Neural crest cell (in vitro differentiated cells): Measurements from ENCODE around the gene FAM171A1. TPM values are rescaled to one million over a fixed set of nuclear protein-coding genes. Genes with fewer than 3 reads are reported as not detected.

Source experiments
- DNase-seq: peaks from one replicate; pipeline ENCODE4 v3.0.0; 2021; ENCODE audit warnings: low read depth, mixed read lengths, low spot score
- H3K27ac Mint-ChIP-seq: one replicate; pipeline ENCODE4 v1.8.0; 2021; ENCODE audit warnings: mild to moderate bottlenecking, mixed read lengths; ENCODE audit not compliant: unreplicated experiment
- H3K27me3 Mint-ChIP-seq: 2 replicates; pipeline ENCODE4 v1.8.0; 2021; ENCODE audit warnings: low read depth, mild to moderate bottlenecking, mixed read lengths
- H3K36me3 Mint-ChIP-seq: 2 replicates; pipeline ENCODE4 v1.8.0; 2021; ENCODE audit warnings: low read depth, mild to moderate bottlenecking, mixed read lengths
- H3K4me1 Mint-ChIP-seq: 2 replicates; pipeline ENCODE4 v1.8.0; 2021; ENCODE audit warnings: mixed read lengths
- H3K4me3 Mint-ChIP-seq: one replicate; pipeline ENCODE4 v1.8.0; 2021; ENCODE audit warnings: mild to moderate bottlenecking, mixed read lengths
- H3K9me3 Mint-ChIP-seq: 2 replicates; pipeline ENCODE4 v1.8.0; 2021; ENCODE audit warnings: mixed read lengths
- total RNA-seq: library from RNA; stranded (reverse); gene quantifications from 2 replicates; pipeline ENCODE4 v1.2.1, GENCODE V29; 2021
- TF ChIP-seq, protein P1 (sequence below): fragments of 200-600 bp; sonication (generic); conservative IDR thresholded peaks from 2 replicates; pipeline ENCODE4 v1.5.0; 2021; ENCODE audit warnings: antibody characterized with exemption, mild to moderate bottlenecking

The FAM171A1 gene
- total RNA-seq, 1 donor from 2014 or later: 64.2 TPM

DNA sequence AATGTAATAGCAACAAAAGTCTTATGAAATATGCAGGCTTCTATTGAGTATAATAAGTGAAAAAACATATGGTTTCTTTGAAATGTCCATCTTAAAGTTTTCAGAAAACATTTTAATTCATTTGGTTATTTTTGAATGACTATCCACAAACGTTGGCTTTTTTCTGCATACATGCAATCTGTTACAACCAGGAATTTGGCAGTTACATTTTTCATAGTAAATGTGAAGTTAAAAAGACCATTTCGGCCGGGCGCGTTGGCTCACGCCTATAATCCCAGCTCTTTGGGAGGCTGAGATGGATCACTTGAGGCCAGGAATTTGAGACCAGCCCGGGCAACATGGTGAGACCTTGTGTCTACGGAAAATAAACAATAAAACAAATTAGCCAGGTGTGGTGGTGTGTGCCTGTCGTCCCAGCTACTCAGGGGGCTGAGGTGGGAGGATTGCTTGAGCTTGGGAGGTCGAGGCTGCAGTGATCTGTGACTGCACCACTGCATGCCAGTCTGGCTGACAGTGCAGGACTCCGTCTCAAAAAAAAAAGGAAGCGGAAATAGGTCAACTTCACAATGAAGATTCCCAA is 128.7 kb downstream of the FAM171A1 start:
- no peaks in the 10 kb centered on the region for H3K27me3 Mint-ChIP-seq
- no peaks in the 10 kb centered on the region for H3K9me3 Mint-ChIP-seq
- H3K36me3 Mint-ChIP-seq: peaks cover 2% of the 10 kb centered on the region
- H3K4me3 Mint-ChIP-seq: no peak overlapping the region
- TF ChIP-seq, protein P1, sequence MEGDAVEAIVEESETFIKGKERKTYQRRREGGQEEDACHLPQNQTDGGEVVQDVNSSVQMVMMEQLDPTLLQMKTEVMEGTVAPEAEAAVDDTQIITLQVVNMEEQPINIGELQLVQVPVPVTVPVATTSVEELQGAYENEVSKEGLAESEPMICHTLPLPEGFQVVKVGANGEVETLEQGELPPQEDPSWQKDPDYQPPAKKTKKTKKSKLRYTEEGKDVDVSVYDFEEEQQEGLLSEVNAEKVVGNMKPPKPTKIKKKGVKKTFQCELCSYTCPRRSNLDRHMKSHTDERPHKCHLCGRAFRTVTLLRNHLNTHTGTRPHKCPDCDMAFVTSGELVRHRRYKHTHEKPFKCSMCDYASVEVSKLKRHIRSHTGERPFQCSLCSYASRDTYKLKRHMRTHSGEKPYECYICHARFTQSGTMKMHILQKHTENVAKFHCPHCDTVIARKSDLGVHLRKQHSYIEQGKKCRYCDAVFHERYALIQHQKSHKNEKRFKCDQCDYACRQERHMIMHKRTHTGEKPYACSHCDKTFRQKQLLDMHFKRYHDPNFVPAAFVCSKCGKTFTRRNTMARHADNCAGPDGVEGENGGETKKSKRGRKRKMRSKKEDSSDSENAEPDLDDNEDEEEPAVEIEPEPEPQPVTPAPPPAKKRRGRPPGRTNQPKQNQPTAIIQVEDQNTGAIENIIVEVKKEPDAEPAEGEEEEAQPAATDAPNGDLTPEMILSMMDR: no peak
- DNase-seq: no peak
- H3K27ac Mint-ChIP-seq: no peak overlapping the region
- peaks cover 6% of the 10 kb centered on the region for H3K4me1 Mint-ChIP-seq

DNA sequence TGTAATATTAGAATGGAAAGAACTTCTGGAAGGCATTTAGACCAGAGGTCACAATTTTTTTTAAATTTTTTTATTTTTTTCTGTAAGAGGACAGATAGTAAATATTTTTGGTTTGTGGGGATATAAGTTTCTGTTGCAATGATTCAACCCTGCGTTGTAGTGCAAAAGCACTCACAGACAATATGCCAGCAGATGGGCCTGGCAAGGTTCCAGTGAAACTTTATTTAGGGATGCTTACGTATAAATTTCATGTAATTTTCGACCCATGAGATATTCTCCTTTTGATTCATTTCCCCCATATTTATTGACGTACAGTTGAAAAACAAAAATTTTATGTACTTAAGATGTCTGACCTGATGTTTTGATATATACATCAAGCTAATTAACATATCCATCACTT is 129.8 kb downstream of the FAM171A1 start:
- H3K4me3 Mint-ChIP-seq: no peak overlapping the region
- no peak overlapping the region for H3K27ac Mint-ChIP-seq
- no peaks in the 10 kb centered on the region for H3K36me3 Mint-ChIP-seq
- TF ChIP-seq, protein P1: no peak
- DNase-seq: no peak
- no peaks in the 10 kb centered on the region for H3K27me3 Mint-ChIP-seq
- H3K9me3 Mint-ChIP-seq: no peaks in the 10 kb centered on the region
- peaks cover 6% of the 10 kb centered on the region for H3K4me1 Mint-ChIP-seq

DNA sequence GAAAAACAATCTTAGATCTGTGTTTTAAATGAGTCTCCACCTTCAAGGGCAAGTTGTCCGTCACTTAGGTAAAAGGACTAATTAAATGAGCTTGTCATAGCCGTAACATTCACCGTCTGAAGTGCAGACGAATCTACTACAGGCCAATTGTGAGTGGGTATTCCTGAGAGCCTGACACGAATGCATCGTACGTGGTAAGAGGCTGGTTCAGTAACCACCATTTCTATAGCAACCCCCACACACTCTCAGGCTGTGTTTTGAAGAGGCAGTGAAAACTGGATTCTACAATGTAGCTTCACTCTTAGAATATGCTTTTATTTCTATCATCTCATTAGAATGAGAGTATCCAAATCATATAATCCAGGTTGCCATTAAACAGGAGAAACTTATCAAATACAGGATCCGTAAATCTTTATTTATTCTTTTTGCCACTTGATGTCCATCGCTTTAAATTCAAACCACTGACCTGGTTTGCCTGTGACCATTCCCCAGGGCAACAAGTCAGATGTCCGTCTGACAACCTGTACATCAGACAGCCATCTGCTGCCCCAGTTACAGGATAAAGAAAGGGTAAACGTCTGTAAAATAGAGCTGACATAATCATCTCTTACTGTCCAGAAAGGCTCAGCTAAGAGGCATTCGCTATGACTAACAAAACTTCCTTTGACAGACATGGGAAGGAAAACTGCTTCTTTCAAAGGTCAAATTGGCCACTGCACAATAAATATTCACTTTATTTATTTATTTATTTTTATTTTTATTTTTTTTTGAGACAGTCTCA is 132.3 kb downstream of the FAM171A1 start:
- peak overlapping the region; percentile 46 for H3K27ac Mint-ChIP-seq
- H3K27me3 Mint-ChIP-seq: no peaks in the 10 kb centered on the region
- TF ChIP-seq, protein P1: no peak
- no peak for DNase-seq
- peaks cover 6% of the 10 kb centered on the region for H3K4me1 Mint-ChIP-seq
- H3K9me3 Mint-ChIP-seq: no peaks in the 10 kb centered on the region
- H3K36me3 Mint-ChIP-seq: no peaks in the 10 kb centered on the region
- H3K4me3 Mint-ChIP-seq: no peak overlapping the region

DNA sequence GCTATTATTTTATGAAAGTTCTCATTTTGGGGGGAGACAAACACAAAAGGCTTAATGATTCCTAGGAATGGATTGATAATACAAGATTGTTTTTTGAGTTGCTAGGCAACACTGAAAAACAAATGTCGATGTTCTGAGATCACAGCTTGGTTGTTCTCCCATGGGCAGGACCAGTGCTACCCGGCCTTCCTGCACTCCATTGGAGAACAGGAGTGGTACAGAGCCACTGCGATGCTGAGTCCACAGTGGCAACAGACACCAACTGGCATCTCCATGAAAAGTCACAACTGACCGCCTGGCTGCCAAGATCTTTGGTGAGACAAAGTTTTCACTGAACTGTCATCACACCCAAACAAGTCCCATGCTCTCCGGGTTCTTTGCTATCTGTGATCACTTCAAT is 133.7 kb downstream of the FAM171A1 start:
- Mint-ChIP-seq H3K4me3 (no peak overlapping the region), H3K36me3 (no peaks in the 10 kb centered on the region), H3K27ac (no peak overlapping the region), H3K9me3 (no peaks in the 10 kb centered on the region), H3K27me3 (no peaks in the 10 kb centered on the region), H3K4me1 (peaks cover 6% of the 10 kb centered on the region)
- TF ChIP-seq, protein P1: no peak
- no peak for DNase-seq

- TF ChIP-seq, protein P1: no peak
- H3K36me3 Mint-ChIP-seq: no peaks in the 10 kb centered on the region
- H3K9me3 Mint-ChIP-seq: no peaks in the 10 kb centered on the region
- H3K27me3 Mint-ChIP-seq: no peaks in the 10 kb centered on the region
- no peak overlapping the region for H3K4me3 Mint-ChIP-seq
- DNase-seq: no peak
- peaks cover 6% of the 10 kb centered on the region for H3K4me1 Mint-ChIP-seq
- H3K27ac Mint-ChIP-seq: no peak overlapping the region
These were observed 134.7 kb downstream of the FAM171A1 start for GRCh38 chr10:15236340-15236739.
